ENCODE data around the gene RSPH10B.
"Not testable (repeated sequence)": the region's sequence is repeated elsewhere in the genome, so short reads cannot be mapped to it uniquely, and the experiment has no call there.

- TF ChIP-seq CTCF (IDR thresholded peaks at IDR 0.05); EZH2 (IDR thresholded peaks at IDR 0.05; ENCODE audit: borderline replicate concordance, insufficient read depth, low read depth, low read length, poor library complexity, severe bottlenecking): not testable (repeated sequence)
Observed at GRCh38 chr7:5963810-5964209, 6.7 kb downstream of the RSPH10B start.

Measured in B cell (primary cell).